NT2/D1 (cell line): ENCODE results near the gene ABCA5.

ENCODE experiments used
- YY1 ChIP-seq: IDR thresholded peaks from 2 replicates; pipeline ENCODE4 v1.6.1; 2011; ENCODE audit not compliant: insufficient read length, insufficient read depth
- ZNF274 ChIP-seq: IDR thresholded peaks from 2 replicates; pipeline ENCODE4 v1.6.1; 2011; ENCODE audit warnings: mild to moderate bottlenecking, low read depth, low read length

GRCh38 chr17:69300222-69300621 lies 26.7 kb downstream of the ABCA5 start:
- TF ChIP-seq ZNF274 (no peak), YY1 (no peak)
